Measurements from ENCODE around the gene IFI27L2. TPM values are rescaled to one million over a fixed set of nuclear protein-coding genes. Genes with fewer than 3 reads are reported as not detected.

IFI27L2 gene
- polyA plus RNA-seq, 1 donor from 2014 or later: 23.7 TPM

- no peak overlapping the region for H3K4me2 ChIP-seq (ENCODE audit: low read length)
- no peak for TF ChIP-seq TAF1 (IDR thresholded peaks at IDR 0.05; ENCODE audit: low read depth)
- TF ChIP-seq RAD21 (conservative IDR thresholded peaks at IDR 0.05): no peak
- TF ChIP-seq SMC3 (conservative IDR thresholded peaks at IDR 0.05; ENCODE audit: poor library complexity): no peak
- TF ChIP-seq EZH2 (IDR thresholded peaks at IDR 0.05; ENCODE audit: borderline replicate concordance, insufficient read depth, low read length, poor library complexity, severe bottlenecking): no peak
- H3K36me3 ChIP-seq (ENCODE audit: insufficient read depth, low read length): no peaks in the 10 kb centered on the region
- H4K20me1 ChIP-seq (ENCODE audit: insufficient read depth): no peaks in the 10 kb centered on the region
- no peak overlapping the region for H2AFZ ChIP-seq (ENCODE audit: low read depth, low read length)
- H3K9me2 ChIP-seq (ENCODE audit: insufficient read depth, low read length): no peaks in the 10 kb centered on the region
- H3K9ac ChIP-seq (ENCODE audit: low read length): no peak overlapping the region
- no peaks in the 10 kb centered on the region for H3K27me3 ChIP-seq (ENCODE audit: insufficient read depth, low read depth, low read length)
- no peak overlapping the region for H3K4me3 ChIP-seq (ENCODE audit: low read length)
- H3F3A ChIP-seq (ENCODE audit: insufficient read depth, low read length, poor library complexity, severe bottlenecking): no peaks in the 10 kb centered on the region
- no peaks in the 10 kb centered on the region for H3K9me3 ChIP-seq (ENCODE audit: low read length)
- no peak overlapping the region for H3K27ac ChIP-seq (ENCODE audit: low read length)
- no peaks in the 10 kb centered on the region for H3K79me2 ChIP-seq (replicated peaks; ENCODE audit: insufficient read depth, low read length)
Observed at GRCh38 chr14:94126419-94126677, 3.1 kb downstream of the IFI27L2 start.

GRCh38 chr14:94125659-94126418 is 3.6 kb downstream of the IFI27L2 start:
- Histone ChIP-seq H3K36me3 (ENCODE audit: insufficient read depth, low read length) (no peaks in the 10 kb centered on the region), H3K27me3 (ENCODE audit: insufficient read depth, low read depth, low read length) (no peaks in the 10 kb centered on the region), H3K9me3 (ENCODE audit: low read length) (no peaks in the 10 kb centered on the region), H3K9me2 (ENCODE audit: insufficient read depth, low read length) (no peaks in the 10 kb centered on the region), H3F3A (ENCODE audit: insufficient read depth, low read length, poor library complexity, severe bottlenecking) (no peaks in the 10 kb centered on the region), H3K4me2 (ENCODE audit: low read length) (no peak overlapping the region), H2AFZ (ENCODE audit: low read depth, low read length) (no peak overlapping the region), H3K79me2 (replicated peaks; ENCODE audit: insufficient read depth, low read length) (no peaks in the 10 kb centered on the region), H3K9ac (ENCODE audit: low read length) (no peak overlapping the region), H4K20me1 (ENCODE audit: insufficient read depth) (no peaks in the 10 kb centered on the region), H3K4me3 (ENCODE audit: low read length) (no peak overlapping the region), H3K27ac (ENCODE audit: low read length) (no peak overlapping the region)
- TF ChIP-seq MXI1 (conservative IDR thresholded peaks at IDR 0.05; ENCODE audit: poor library complexity, severe bottlenecking) (no peak), POLR2AphosphoS5 (IDR thresholded peaks at IDR 0.05) (no peak), EP300 (conservative IDR thresholded peaks at IDR 0.05; ENCODE audit: poor library complexity, severe bottlenecking) (no peak), TAF1 (IDR thresholded peaks at IDR 0.05; ENCODE audit: low read depth) (no peak), CTCF (IDR thresholded peaks at IDR 0.05; ENCODE audit: poor library complexity, severe bottlenecking) (no peak), EZH2 (IDR thresholded peaks at IDR 0.05; ENCODE audit: borderline replicate concordance, insufficient read depth, low read length, poor library complexity, severe bottlenecking) (no peak), SMC3 (conservative IDR thresholded peaks at IDR 0.05; ENCODE audit: poor library complexity) (no peak), REST (IDR thresholded peaks at IDR 0.05; ENCODE audit: borderline replicate concordance) (no peak), RAD21 (conservative IDR thresholded peaks at IDR 0.05) (no peak)

Measured in neural cell (in vitro differentiated cells).